GM19328 (cell line): ENCODE data around the gene ARF5.
A peak's percentile ranks its signal among the peaks of the same experiment; 100 is the strongest.
"Not testable (repeated sequence)": the region's sequence is repeated elsewhere in the genome, so short reads cannot be mapped to it uniquely, and the experiment has no call there.

Experiments
- ATAC-seq: cut with Tn5 transposase; IDR thresholded peaks from one replicate; pipeline ENCODE4 v1.9.1; 2021; ENCODE audit warnings: mild to moderate bottlenecking, moderate library complexity; ENCODE audit not compliant: unreplicated experiment

The ARF5 gene

GRCh38 chr7:127588019-127588696 is at the start of gene ARF5:
Gene ARF5 (plus strand): TSS chr7:127588411. CDS start chr7:127588499, 88 bp downstream.
- ATAC-seq = peak; percentile 50

DNA sequence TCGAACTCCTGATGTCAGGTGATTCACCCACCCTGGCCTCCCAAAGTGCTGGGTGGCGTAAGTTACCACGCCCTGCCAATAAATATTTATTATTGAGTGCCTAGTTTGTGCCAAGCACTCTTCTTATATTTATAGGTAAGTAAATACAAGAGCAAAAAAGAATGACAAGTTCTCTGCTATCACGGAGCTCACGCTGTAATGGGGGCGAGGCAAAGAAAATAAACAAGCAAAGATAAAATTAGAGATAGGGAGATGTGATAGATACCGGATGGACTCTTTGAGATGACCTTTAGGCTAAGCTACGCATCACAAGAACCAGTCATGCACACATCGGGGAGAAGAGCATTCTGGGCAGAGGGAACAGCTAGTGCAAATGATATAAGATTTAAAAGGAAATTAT is 49.1 kb upstream of the ARF5 start:
- ATAC-seq = no peak

GRCh38 chr7:127540461-127540860 is 47.8 kb upstream of the ARF5 start:
- not testable (repeated sequence) for ATAC-seq

DNA sequence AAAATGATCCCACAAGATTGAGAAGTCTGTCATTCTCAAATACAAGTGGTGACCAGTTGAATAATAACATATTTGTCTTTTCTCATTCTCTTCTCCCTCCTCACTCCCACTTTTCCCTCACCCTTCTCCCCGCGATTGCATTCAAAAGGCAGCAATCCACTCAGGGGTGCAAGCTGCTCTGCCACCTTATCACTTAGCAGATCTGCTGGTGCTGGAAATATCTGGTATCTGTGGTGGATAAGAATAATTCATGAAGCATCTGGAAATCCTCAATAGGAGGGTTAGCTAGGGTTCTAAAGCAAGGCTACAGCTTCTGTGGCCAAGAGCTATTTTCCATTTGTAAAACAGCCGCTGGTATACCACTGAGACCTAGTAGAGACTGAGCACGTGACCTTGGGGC is 46.7 kb upstream of the ARF5 start:
- ATAC-seq = no peak

- ATAC-seq = no peak
These were observed 41.9 kb upstream of the ARF5 start for GRCh38 chr7:127546313-127546712.

GRCh38 chr7:127550247-127550646 is 38.0 kb upstream of the ARF5 start:
- no peak for ATAC-seq

DNA sequence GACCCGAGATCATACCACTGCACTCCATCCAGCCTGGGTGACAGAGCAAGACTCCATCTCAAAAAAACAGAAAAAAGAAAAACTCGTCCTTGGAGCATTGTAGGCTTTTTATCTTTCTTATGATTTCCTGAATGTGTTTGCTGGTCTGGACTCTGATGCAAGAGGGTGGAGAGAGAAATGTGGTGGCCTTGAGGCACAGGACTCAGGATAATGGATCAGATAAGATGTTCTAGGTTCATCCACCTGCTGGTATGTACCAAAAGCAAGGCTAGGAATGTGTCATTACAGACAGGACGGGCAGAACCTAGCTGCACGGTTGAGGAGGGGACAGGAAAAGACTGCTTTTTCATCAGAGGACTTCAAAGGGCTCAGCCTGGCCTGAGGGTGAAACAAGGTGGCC is 36.3 kb upstream of the ARF5 start:
- ATAC-seq = no peak

DNA sequence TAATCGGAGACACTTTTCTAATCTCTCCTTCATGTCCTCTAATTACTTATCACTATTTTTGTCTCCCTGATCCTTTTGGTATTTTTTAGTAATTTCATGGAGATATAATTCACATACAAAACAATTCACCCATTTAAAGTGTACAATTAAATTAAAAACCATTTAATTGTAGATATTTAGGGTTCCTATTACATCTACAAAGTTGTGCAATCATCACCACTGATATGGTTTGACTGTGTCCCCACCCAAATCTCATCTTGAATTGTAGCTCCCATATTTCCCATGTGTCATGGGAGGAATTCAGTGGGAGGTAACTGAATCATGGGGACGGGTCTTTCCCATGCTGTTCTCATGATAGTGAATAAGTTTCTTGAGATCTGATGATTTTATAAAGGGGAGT is 31.8 kb upstream of the ARF5 start:
- ATAC-seq = no peak

- ATAC-seq = no peak
These were observed 30.4 kb upstream of the ARF5 start for GRCh38 chr7:127557803-127558202.

DNA sequence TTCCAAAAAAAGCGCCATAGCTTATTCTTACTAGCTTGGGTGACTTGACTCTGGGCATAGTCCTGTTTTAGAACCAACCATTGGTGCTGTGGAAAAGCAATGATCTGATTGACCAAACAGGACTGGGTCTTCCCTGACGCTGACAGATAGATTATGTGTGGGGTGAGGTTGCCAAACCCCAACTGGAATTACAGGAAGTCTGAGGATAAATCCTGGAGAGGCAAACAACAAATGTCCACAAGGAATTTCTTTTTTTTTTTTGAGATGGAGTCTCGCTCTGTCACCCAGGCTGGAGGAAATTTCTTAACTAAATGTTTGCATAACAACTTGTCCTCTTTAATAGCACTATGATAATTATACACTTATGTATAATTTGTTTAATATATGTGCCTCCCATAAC is 22.0 kb upstream of the ARF5 start:
- no peak for ATAC-seq

DNA sequence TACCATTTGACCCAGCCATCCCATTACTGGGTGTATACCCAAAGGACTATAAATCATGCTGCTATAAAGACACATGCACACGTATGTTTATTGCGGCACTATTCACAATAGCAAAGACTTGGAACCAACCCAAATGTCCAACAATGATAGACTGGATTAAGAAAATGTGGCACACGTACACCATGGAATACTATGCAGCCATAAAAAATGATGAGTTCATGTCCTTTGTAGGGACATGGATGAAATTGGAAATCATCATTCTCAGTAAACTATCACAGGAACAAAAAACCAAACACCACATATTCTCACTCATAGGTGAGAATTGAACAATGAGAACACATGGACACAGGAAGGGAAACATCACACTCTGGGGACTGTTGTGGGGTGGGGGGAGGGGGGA is 20.2 kb upstream of the ARF5 start:
- not testable (repeated sequence) for ATAC-seq

DNA sequence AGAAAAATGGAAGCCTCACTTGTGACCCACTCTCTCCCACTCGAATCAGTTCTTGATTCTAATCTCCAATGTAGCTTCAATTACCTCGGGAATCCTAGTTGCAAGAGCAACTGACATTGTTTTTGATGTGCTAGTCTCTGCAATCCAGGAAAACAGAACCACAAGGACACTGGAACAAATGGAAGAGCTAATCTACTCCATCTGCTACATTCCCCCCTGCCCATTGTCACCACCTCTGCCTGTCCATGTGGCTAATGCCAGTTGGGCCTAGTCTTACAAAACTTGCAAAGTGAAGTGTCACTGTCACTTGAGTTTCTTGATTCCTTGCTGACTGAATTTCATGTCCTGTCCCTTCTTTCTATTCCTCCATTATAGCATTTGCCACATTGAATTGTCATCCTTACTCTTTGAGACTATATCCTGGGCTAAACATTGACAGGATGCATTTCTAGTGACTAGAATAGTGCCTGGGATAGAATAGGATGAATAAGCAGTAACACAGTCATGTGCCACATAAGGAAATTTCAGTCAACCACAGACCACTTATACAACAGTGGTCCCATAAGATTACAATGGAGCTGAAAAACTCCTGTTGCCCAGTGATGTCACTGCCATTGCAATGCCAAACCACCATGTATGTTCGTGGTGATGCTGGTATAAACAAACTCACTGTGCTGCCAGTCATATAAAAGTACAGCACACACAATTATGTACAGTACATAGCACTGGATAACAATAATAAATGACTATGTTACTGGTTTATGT is 16.3 kb upstream of the ARF5 start:
- ATAC-seq = no peak

DNA sequence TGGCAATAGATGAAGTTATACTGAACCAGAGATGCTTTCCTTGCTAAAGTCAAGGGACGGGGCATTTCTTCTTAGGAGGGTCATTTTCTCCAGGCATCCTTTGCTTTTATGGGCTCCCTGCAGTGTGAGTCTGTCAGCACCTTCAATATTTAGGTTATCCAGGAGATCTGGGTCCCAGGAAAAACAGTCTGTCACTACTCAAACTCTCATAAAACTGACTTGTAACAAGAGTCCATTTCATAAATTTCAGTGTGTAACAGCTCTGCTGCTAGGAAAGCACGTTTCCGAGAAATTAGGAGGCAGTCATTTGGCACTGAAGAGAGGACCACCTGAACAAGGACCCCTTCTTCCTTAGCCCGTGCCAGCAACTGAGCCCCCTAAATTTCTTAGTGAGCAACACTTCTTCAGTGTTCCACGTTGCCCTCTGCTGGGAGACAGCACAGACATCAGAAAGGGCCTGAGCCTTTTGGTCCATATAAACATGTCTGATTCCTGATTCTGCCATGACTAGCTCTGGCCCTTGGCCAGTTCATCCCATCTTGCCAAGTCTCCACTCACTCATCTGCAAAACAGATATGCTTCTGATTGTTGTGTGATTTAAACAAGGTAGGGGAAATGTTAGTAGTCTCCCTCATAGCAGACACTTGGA is 10.1 kb upstream of the ARF5 start:
- ATAC-seq = no peak

DNA sequence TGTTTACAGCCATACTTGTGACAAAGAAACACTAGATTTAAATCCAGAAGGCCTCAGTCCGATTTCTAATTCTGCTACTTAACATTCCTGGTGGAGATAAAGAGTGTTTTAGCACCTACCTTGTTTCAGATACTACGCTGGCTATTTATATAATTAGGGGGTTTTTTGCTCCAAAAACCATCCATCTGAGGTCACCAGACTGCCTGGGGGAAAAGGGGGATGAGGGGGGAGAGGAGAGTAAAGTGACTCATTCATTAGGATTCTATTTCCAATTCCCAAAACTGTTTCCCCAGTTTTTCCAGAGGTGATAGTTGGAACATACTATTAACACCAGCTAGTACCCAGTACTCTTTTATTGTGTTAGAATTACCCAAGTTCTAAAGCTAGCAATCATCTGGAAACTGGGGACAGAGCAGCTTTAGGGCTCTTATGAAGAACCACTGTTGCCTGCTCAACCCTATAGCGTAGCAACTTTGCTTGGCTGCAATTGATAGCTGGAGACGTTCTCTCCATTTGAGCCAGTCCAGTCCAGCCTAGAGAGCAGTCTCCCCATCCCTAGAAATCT is 9.4 kb upstream of the ARF5 start:
- ATAC-seq = no peak

- no peak for ATAC-seq
These were observed 7.6 kb upstream of the ARF5 start for GRCh38 chr7:127580612-127581011.

- ATAC-seq = no peak
These were observed 6.5 kb upstream of the ARF5 start for GRCh38 chr7:127581716-127582115.

- ATAC-seq = no peak
These were observed 5.8 kb upstream of the ARF5 start for GRCh38 chr7:127582361-127582760.

GRCh38 chr7:127584648-127585043 is 3.6 kb upstream of the ARF5 start:
- no peak for ATAC-seq

DNA sequence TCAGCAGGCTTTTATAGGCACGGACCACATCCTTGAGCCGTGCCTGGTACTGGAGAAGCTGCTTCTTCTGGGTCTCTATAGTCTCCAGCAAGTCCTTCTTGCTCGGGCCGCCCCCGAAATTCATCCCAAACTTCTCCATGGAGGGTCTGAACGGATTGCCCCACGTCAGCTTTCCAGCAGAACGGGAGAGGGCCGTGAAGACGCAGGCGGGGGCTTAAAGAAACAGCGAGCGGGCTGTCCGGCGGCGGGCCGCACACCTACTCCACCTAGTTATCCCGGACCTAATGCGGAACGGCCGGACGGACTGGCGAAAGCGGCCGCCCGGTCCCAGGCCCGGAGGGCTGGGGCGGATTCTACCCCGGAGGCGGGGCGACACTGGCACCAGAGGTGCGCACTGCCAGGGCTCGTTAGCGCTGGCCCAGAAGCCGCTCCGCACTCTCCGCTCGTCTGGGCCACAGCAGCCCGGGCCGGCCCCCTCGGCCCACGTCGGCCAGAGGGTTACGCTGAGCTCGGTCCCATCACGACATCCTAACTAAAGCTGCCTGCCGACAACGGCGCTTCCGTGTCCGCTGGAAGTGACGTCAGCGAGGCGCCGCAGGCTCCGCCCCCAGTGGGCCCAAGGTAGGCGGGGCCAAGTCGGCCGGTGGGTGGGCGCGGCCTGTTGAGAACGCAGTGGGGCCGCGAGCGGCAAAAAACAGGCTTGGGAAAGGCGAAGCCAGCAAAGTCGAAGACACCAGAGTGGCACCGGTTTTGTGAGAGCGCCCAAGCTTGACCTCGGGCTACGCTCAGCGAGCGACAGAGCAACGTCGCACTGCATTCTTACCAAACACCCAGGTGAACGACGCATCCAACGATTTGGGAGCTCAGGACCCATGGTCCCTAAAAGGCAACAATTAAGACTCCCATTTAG is 2.9 kb upstream of the ARF5 start, which contains the start of gene GCC1:
GCC1 (minus strand) TSS at position 553 of the 910 bp plus-strand sequence; CDS start at position 139, 414 bp downstream.
- peak; percentile 73 for ATAC-seq

GRCh38 chr7:127586346-127586745 is 1.9 kb upstream of the ARF5 start:
- no peak for ATAC-seq

DNA sequence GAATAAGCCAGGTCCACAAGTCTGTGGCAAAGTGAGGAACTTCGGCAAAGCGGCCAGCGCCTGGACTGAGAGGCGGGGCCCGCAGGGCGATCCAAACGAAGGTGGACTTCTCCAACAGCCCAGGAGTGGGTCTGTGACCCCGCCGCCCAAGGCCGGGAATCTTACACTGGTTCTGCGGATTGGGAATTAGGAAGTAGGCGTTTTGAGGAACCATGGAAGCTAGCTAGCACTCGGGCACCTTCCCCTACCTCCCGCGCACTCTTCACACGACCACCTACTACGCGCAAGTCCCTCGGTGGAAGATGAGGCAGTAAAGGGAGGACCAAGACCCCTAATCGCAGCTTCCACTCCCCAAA is 570 bp upstream of the ARF5 start:
- ATAC-seq = no peak
